ENCODE data around the gene YAF2.
A peak's percentile ranks its signal among the peaks of the same experiment; 100 is the strongest.
"Not testable (repeated sequence)": the region's sequence is repeated elsewhere in the genome, so short reads cannot be mapped to it uniquely, and the experiment has no call there.

YAF2 gene

DNA sequence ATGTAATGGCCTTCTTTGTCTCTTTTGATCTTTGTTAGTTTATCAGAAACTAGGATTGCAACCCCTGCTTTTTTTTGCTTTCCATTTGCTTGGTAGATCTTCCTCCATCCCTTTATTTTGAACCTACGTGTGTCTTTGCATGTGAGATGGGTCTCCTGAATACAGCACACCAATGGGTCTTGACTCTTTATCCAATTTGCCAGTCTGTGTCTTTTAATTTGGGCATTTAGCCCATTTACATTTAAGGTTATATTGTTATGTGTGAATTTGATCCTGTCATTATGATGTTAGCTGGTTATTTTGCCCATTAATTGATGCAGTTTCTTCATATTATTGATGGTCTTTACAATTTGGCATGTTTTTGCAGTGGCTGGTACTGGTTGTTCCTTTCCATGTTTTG is 14.6 kb upstream of the YAF2 start:
- not testable (repeated sequence) for DNase-seq

GRCh38 chr12:42249033-42249432 is 11.0 kb upstream of the YAF2 start:
- not testable (repeated sequence) for DNase-seq

DNA sequence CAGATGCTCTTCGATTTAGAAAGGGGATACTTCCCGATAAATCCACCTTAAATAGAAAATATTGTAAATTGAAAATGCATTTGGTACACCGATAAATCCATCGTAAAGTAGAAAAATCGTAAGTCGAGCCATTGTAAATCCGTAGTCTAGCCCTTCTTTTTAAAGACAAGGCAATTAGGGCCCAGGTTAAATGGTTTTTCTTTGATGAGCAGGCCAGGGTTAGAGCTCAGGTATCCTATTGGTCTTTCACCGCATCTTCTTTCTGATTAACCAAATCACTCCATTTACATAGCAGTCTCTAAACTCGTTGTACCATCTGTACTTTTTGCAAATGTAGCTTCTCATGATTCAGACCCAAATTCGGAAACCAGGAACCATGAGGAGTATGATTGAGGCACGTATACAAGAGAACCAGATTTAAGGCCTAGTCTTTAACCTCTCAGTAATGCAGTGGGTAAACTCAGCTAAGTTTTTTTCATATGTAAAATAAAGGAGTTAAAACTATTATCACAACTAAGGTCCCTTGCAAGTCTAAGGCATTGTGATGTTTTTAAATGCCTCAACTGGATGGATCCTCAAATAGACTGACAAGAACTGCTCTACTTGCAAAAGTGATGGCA is 2.2 kb upstream of the YAF2 start:
- no peak for DNase-seq

- no peak for DNase-seq
Observed at GRCh38 chr12:42237853-42238239, 202 bp downstream of the YAF2 start.

DNA sequence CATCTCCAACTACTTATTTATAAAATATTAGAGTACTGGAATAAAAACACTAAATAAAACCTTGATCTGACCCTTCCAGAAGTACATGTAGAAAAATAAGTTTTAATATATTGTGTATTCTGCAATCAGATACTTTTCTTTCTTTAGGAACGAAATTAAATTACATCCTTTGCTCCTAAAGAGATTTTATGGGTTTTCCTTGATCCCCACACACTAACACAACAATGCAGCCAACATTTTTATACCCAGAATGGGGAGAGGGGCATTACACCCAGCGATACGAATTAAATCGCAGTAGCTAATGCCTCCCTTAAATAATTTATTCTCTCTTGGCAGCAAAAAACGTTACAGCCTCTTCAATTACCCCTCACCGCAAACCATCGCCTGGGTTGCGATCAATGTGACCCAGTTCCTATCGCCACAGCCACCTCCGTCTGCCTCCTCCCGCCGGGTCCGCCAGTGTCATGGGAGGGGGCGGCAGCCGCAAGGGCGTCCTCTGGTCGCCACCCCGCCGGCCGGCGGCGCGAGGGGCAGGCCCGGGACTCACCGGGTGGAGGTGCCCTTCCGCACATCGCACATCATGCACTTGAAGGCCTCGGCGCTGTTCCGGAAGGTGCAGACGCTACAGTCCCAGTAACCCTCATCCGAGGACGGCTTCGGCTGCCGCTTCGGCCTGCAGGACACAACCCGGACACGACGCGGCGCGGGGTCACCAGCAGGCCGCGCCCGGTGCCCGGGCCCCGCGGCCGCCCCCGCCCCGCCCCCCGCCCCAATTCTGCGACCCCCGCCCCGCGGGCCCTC is 796 bp downstream of the YAF2 start:
- DNase-seq, result peak; percentile 80

DNA sequence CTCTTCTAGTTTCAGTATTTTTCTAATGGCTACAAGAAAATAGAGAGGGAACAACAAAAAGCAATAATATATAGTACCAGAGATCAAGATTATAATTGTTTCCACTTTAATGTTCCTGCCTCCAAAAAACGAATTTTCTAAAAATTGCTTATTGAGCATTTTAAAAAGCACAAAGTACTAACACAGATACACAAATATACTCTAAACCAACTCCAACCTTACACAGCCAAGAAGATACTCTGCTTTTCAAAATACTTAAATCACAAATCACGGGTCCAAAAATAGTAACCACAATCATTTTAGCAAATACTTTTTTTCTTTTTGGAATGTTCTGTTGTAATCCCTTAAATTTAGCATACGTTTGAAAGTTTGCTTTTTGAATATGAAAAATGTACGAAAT is 2.0 kb downstream of the YAF2 start:
- no peak for DNase-seq

DNA sequence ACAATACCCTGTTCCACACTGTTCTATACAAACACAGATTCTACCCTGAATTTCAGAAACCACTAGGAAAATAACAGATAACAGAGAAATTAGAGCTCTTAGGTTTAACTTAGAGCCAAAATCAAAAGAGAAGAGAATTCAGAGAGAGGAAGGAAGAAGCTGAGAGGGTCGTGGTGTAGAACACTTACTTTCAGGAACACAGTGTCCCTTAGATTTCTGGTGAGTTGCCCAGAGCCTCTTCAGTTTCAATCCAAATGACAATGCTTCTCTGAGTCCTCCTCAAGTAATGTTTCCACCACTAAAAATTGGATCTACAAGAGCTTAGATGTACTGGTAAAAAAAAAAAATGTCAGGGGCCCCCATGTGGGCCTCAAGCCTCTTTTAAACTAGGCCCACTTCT is 2.6 kb downstream of the YAF2 start:
- no peak for DNase-seq

DNA sequence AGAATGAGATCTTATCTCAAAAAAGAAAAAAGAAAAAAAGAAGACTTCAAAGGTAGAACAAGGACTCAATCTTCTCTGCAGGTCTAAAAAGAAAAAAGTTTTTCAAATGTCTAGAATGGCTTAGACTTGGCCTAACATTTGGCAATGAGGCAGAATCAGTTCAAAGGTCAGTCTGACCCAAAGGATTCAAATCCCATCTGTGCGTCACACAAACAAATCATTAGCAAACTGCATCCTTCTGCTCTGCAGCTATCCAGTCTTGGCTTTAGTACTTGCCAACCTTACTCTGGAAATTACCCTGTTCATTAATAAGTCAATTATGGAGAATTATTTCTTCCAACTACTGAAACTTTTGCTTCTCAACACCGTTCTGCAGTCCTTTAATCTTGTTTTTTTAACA is 3.1 kb downstream of the YAF2 start:
- no peak for DNase-seq

DNA sequence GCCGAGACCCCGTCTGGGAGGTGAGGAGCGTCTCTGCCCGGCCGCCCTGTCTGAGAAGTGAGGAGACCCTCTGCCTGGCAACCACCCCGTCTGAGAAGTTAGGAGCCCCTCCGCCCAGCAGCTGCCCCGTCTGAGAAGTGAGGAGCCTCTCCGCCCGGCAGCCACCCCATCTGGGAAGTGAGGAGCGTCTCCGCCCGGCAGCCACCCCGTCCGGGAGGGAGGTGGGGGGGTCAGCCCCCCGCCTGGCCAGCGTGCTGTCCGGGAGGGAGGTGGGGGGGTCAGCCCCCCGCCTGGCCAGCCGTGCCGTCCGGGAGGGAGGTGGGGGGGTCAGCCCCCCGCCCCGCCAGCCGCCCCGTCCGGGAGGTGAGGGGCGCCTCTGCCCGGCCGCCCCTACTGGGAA is 10.5 kb downstream of the YAF2 start:
- DNase-seq, result not testable (repeated sequence)

- DNase-seq, result not testable (repeated sequence)
Observed at GRCh38 chr12:42224501-42224900, 13.5 kb downstream of the YAF2 start.

GRCh38 chr12:42222724-42223123 is 15.3 kb downstream of the YAF2 start:
- no peak for DNase-seq

- DNase-seq, result no peak
Observed at GRCh38 chr12:42221726-42222125, 16.3 kb downstream of the YAF2 start.

DNA sequence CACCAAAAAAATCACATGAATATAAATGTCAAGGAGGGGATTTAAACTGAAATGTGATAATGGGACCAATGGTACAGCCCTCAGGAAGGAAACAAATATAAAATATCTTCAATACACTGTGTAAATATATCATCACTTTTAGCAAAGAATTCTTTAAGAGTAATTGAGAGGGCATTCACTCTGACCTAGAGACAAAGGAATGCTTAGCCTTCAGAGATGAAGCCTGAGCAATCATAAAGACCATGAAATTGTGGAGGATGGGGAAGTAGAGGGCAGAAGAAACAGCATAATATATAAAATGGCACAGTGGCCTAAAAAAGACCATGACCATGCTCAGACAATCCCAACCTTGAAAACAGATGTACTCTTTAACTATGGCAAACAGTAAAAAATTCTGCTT is 20.4 kb downstream of the YAF2 start:
- DNase-seq, result no peak

GRCh38 chr12:42216737-42217136 is 21.3 kb downstream of the YAF2 start:
- DNase-seq, result no peak

- not testable (repeated sequence) for DNase-seq
Observed at GRCh38 chr12:42215759-42216158, 22.3 kb downstream of the YAF2 start.

DNA sequence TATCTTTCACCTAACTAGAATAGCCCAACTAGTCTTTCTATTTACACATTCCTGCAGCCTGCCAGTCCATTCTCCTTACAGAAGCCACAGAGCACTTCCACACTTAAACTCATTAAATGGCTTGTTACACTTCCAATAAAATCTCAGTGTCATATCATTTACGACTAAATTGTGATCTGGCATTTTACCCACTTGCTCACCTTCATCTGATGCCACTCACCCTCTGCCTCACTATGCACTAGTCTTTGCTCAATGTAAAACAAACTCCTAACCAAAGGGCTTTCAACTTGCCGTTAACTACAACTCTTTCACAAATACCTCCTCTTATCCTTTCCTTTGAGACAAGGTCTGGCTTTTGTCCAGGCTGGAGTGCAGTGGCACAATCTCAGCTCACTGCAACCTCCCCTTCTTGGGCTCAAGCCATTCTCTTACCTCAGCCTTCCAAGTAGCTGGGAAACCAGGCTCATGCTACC is 24.1 kb downstream of the YAF2 start:
- no peak for DNase-seq

DNA sequence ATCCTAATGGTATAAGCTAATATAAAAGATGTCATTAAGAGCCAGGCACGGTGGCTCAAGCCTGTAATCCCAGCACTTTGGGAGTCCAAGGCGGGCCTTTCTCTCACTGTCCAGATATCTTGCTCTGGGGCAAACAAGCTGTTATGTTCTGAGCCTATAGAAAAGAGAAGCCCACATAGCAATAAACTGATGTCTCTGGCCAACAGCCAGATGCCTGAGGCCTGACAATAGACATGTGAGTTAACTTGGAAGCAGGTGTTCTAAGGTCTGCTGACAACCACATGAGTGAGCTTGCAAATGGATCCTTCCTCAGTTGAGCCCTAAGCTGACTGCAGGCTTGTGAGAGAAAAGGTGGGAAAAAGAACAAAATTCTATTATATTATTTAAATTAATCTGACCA is 25.0 kb downstream of the YAF2 start:
- DNase-seq, result no peak

- DNase-seq, result no peak
Observed at GRCh38 chr12:42208574-42208973, 29.5 kb downstream of the YAF2 start.

- DNase-seq, result no peak
Observed at GRCh38 chr12:42204819-42205218, 33.2 kb downstream of the YAF2 start.

- DNase-seq, result no peak
Observed at GRCh38 chr12:42204362-42204761, 33.7 kb downstream of the YAF2 start.

GRCh38 chr12:42201063-42201462 is 37.0 kb downstream of the YAF2 start:
- DNase-seq, result no peak

GRCh38 chr12:42199007-42199406 is 39.0 kb downstream of the YAF2 start:
- DNase-seq, result no peak

DNA sequence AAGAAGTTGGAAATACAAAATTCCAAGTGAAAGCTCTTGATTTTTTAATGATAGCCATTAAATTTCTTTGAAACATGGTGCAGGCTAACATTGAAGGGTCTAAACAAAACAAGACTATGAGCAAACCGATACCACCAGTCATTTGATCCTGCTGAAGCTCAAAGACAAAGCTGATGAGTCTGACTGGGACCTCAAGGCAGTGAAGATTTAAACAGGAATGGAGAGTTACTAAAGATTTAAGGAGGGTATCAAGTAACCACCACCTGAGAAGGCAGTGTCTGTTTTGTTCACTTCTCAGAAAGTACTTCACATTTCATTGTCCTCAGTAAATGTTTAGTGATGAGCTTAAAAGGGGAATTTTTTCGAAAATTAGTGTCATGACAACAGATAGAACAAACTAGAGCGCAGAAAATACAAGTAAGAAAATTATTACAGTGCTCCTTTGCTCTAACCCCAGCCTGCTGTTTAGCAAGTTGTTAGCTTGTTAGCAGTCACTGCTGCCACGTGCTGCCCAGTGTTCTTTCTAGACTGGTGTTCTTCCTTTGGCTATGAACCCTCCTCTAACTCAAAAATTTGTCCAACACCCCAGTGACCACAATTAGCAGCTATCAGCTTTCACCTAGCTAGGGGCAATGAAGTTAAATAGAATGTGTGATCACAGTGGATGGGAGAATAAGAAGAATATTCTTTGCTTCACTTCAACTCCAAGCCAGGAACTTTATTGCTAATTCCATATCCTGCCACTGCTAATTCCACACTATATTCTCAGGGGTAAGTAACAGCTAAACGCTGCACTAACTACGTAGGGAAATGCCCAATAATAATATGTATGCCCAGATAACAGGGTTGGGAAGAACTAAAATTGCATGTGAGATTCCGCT is 41.1 kb downstream of the YAF2 start:
- DNase-seq, result no peak

DNA sequence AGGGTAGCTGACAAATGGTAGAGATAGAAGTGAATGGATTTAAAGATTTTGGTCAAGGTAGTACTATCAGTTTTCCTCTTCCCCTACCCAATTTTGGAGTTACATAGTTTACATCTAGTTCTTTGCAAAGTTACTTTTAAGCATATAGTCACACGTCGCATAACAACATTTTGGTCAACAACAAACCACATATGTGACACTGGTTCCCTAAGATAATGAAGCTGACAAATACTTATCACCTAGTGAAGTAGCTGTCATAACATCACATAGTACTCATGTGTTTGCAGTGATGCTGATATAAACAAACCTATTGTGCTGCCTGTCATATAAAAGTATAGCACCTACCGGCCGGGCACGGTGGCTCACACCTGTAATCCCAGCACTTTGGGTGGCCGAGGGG is 45.4 kb downstream of the YAF2 start:
- no peak for DNase-seq
